Kidney epithelial cell (primary cell): ENCODE measurements around the gene DNAH11. TPM values are rescaled to one million over a fixed set of nuclear protein-coding genes. Genes with fewer than 3 reads are reported as not detected.

ENCODE experiments used
- DNase-seq: peaks from one replicate; pipeline ENCODE4 v3.0.0-alpha.2; 2010; ENCODE audit warnings: low read depth
- H3K27me3 ChIP-seq: 2 replicates; pipeline ENCODE4 v1.6.0; 2011; ENCODE audit warnings: low read length; ENCODE audit not compliant: control insufficient read depth, insufficient read depth
- H3K36me3 ChIP-seq: 2 replicates; pipeline ENCODE4 v1.5.1; 2011; ENCODE audit warnings: low read length; ENCODE audit not compliant: control insufficient read depth, insufficient read depth
- H3K4me3 ChIP-seq: 2 replicates; pipeline ENCODE4 v1.5.1; 2011; ENCODE audit warnings: low read depth, mild to moderate bottlenecking, control low read depth, low read length
- CTCF ChIP-seq: IDR thresholded peaks from 2 replicates; pipeline ENCODE4 v1.5.1; 2011; ENCODE audit warnings: mild to moderate bottlenecking, moderate library complexity, low read length, control low read depth, inconsistent platforms; ENCODE audit not compliant: insufficient read depth, poor library complexity, severe bottlenecking
- total RNA-seq: library from RNA; depleted of rRNA; stranded (reverse); fragments of >200 nt; gene quantifications from 2 replicates; pipeline ENCODE4 v1.2.3, GENCODE V29; 2015

Gene DNAH11
- total RNA-seq, 1 donor from 2014 or later: not detected

DNA sequence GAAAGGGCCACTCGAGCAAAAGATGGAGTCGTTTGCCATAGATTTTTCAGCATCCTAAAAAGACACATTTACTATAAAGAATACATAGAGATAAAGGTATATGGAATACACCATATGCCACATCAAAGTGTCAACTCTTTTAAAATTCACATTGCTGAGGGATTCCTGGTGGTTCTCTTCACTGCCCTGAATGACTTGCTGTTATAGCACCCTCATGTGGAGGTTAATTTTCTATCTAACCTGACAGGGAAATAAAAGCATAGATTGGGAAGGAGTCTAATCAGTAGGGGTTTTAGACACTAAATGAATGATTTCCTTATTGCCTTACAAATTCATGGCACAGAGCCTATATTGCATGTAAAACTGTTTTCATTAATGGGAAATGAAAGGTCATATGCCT, 25.9 kb downstream of the DNAH11 start:
- TF ChIP-seq CTCF: no peak
- Histone ChIP-seq H3K36me3 (no peaks in the 10 kb centered on the region), H3K27me3 (no peaks in the 10 kb centered on the region), H3K4me3 (no peak overlapping the region)
- DNase-seq: no peak

DNA sequence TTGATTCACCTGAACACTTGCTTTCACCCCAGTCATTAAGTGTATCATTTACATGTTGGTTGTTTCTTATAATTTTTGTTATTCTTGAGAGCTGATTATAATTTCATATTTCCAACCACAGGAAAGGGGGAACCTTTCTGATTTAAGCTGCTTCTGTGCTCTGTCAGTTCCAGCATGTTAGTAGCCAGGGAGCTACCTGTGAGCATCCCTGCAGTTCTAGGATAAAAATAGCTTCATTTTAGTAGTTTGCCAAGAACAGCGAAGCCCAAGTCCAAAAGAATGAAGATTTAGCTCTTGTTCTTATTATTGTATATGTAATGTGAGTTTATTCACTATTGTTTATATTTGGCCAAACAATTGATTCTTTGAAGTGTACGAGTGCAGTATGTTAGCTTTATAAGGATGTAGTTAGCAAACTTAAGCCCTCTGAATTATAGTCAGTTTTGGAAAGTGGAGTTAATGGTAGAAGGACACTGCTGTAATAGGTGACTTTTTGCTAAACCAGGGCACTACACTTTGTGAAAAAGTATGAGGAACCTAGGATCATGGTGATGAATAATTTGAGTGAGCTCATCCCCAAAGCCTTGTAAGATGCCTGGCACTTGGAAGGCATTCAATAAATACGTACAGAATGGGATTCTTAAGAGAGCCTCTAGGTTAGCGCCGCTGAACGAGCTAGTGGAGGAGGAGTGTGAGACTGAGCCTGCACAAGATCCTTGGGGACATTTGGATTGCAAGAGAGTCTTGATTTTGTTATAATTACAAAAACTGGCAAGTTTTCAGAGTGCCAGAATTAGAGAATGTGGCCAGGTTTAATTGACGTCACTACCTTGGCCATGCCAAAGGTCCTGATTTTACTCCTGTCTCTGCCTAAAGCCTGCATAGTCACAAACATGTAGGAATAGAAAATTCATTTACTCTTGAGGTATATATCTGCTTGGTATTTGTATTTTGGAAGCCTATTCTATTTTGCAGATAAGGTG, 29.8 kb downstream of the DNAH11 start:
- H3K4me3 ChIP-seq: no peak overlapping the region
- DNase-seq: no peak

GRCh38 chr7:21579341-21580072, 36.7 kb downstream of the DNAH11 start:
- H3K27me3 ChIP-seq: no peaks in the 10 kb centered on the region
- H3K36me3 ChIP-seq: no peaks in the 10 kb centered on the region
- no peak for DNase-seq
- no peak overlapping the region for H3K4me3 ChIP-seq
- TF ChIP-seq CTCF: no peak

More for the DNA sequence above, 29.8 kb downstream of the DNAH11 start:
- H3K36me3 ChIP-seq: no peaks in the 10 kb centered on the region
- H3K27me3 ChIP-seq: no peaks in the 10 kb centered on the region
- no peak for TF ChIP-seq CTCF

- Histone ChIP-seq H3K4me3 (no peak overlapping the region), H3K36me3 (no peaks in the 10 kb centered on the region), H3K27me3 (no peaks in the 10 kb centered on the region)
- TF ChIP-seq CTCF: no peak
- DNase-seq: no peak
Measured at GRCh38 chr7:21580073-21580521, 37.3 kb downstream of the DNAH11 start.

- H3K36me3 ChIP-seq: no peaks in the 10 kb centered on the region
- no peak for DNase-seq
- no peaks in the 10 kb centered on the region for H3K27me3 ChIP-seq
- no peak for TF ChIP-seq CTCF
- H3K4me3 ChIP-seq: no peak overlapping the region
Measured at GRCh38 chr7:21585070-21585724, 42.4 kb downstream of the DNAH11 start.
